ENCODE measurements around the gene DOK4. TPM values are rescaled to one million over a fixed set of nuclear protein-coding genes. Genes with fewer than 3 reads are reported as not detected.

Gene DOK4
- total and polyA plus RNA-seq, 2 of the 8 experiments (the other 6 are each of a cell fraction or from before 2014, with no cell fraction given) = 24.0 to 28.9 TPM

DNA sequence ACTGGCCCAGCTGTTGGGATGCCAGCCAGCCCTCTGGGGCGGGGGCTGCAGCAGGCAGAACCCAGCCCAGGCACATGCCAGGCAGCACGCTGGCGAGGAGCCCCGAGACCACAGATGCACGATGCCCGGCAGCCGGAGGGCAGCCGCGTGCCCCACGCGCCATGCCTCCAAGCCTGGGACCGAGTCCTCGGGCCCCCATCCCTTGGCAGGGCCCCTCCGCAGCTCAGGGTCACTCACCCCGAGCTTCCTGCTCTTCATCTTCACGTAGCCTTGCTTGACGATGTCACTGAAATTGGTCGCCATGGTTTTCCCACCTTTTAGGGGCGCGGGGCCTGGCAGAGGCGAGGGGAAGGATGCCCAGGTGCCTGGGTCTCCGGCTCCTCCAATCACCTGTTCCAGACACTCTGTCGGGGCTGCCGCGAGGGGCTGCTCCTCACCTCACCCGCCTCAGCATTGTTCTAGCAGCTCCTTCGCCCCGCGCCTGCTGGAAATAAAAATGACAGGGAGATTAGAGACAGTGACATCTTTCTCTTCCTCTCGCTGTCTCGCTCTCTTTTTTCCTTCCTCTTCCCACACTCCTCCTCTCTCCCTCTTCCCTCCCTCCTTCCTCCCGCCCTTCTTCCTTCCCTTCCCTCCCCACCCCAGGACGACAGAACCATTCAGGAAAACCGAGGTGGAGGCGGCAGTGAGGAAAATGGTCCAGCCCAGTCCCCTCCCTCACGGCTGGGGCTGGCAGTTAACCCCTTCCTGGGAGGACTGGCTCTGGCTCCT lies 6.9 kb downstream of the DOK4 start:
- Histone ChIP-seq H3K4me2 (ENCODE audit: insufficient read depth in 1 of 2, low read depth in 2 of 2, low read length in 2 of 2) (peak overlapping the region; percentile 59 to 69), H3K23me2 (ENCODE audit: low read depth, low read length) (peaks cover 8% of the 10 kb centered on the region; the same call in 1 of the 2 replicates), H3K18ac (ENCODE audit: extremely low read depth, low read length) (no peak overlapping the region; the same call in 1 of the 2 replicates), H2BK5ac (ENCODE audit: low read depth, low read length) (peak overlapping the region; percentile 21; the same call in 1 of the 2 replicates), H2AK5ac (ENCODE audit: low read depth, low read length) (no peak overlapping the region), H2BK15ac (ENCODE audit: low read length) (peak overlapping the region; percentile 92; the same call in 1 of the 2 replicates), H2BK12ac (ENCODE audit: low read depth, low read length) (peak overlapping the region; percentile 2; the same call in 1 of the 2 replicates), H2BK120ac (replicated peaks; ENCODE audit: low read depth, low read length) (no peak overlapping the region), H3K36me3 (ENCODE audit: control insufficient read depth in 2 of 4, insufficient read depth in 4 of 4, low read length in 3 of 4) (peaks cover 0 to 3% (median 2%) of the 10 kb centered on the region in 4 experiments; a peak in 2 of 8 replicates), H3K9ac (replicated peaks in 1 of 4; ENCODE audit: extremely low read depth in 1 of 4, low read depth in 3 of 4, low read length in 3 of 4) (no peak overlapping the region), H3K9me3 (ENCODE audit: insufficient read depth in 2 of 2, low read depth in 1 of 2, low read length in 1 of 2) (no peaks in the 10 kb centered on the region), H2BK20ac (ENCODE audit: low read length) (no peak overlapping the region), H4K8ac (ENCODE audit: extremely low read depth, insufficient read depth, low read length) (no peak overlapping the region; the same call in 1 of the 2 replicates), H3K4me3 (ENCODE audit: extremely low read depth in 1 of 4, insufficient read depth in 2 of 4, low read depth in 3 of 4, low read length in 4 of 4) (peak overlapping the region; percentile 40 to 57 (median 50)), H3K79me2 (ENCODE audit: control insufficient read depth in 1 of 2, insufficient read depth in 2 of 2, low read length in 2 of 2) (no peaks in the 10 kb centered on the region), H3K79me1 (ENCODE audit: low read depth, low read length) (0 out of 2 replicates have a peak, but pooled peaks cover 3% of the 10 kb centered on the region), H4K20me1 (replicated peaks in 1 of 2; ENCODE audit: control insufficient read depth in 1 of 2, insufficient read depth in 2 of 2, low read length in 2 of 2) (peaks cover 1 to 2% of the 10 kb centered on the region in 2 experiments), H4K91ac (replicated peaks; ENCODE audit: insufficient read length, low read length) (peak overlapping the region; percentile 25), H3K14ac (ENCODE audit: insufficient read length) (no peak overlapping the region), H4K5ac (ENCODE audit: insufficient read length, low read depth, low read length) (no peak overlapping the region), H3K27me3 (replicated peaks in 1 of 4; ENCODE audit: control insufficient read depth in 3 of 4, extremely low read depth in 1 of 4, insufficient read depth in 3 of 4, low read length in 3 of 4) (no peaks in the 10 kb centered on the region; a peak in 1 of 7 replicates), H3K27ac (ENCODE audit: low read depth, low read length) (no peak overlapping the region), H3K56ac (replicated peaks; ENCODE audit: insufficient read length, low read depth, low read length) (no peak overlapping the region), H3K23ac (ENCODE audit: insufficient read length) (no peak overlapping the region), H3K4ac (replicated peaks; ENCODE audit: insufficient read length, low read depth, low read length) (no peak overlapping the region), H2AFZ (ENCODE audit: low read length) (no peak overlapping the region), H3K4me1 (replicated peaks in 1 of 4; ENCODE audit: control insufficient read depth in 3 of 4, insufficient read depth in 4 of 4, low read length in 3 of 4) (peaks cover 5 to 47% (median 32%) of the 10 kb centered on the region in 4 experiments)
- FAIRE-seq (no peak), DNase-seq (ENCODE audit: low read depth in 1 of 2, low spot score in 2 of 2) (peak; percentile 50 to 70)
- 28% methylated on average over 23 of the region's 36 CpGs; no CpG with 5 or more reads in 1 of the 2 experiments for whole genome bisulfite sequencing, 2 experiments (ENCODE audit: extremely low coverage in 1 of 2, insufficient coverage in 1 of 2, insufficient read length in 1 of 2, insufficient replicate concordance in 2 of 2, low coverage in 1 of 2, low lambda C conversion rate in 2 of 2, missing lambda C conversion rate in 1 of 2)
- CTCF ChIA-PET (ENCODE audit: partially characterized antibody) = interaction anchor here (0.7 to 15.0 kb wide), 9 partner anchors 10 to 97 kb away, joined by 3 to 210 read pairs (median 5); partner anchors contain the start of gene POLR2C
- POLR2A ChIA-PET (ENCODE audit: partially characterized antibody) = interaction anchor here (0.9 to 10.3 kb wide), 7 partner anchors 9 to 49 kb away, joined by 4 to 67 read pairs (median 4); partner anchors contain the start of gene POLR2C
- TF ChIP-seq SP4 (IDR thresholded peaks at IDR 0.05; ENCODE audit: low read length) (no peak), CBX5 (IDR thresholded peaks at IDR 0.05; ENCODE audit: low read depth, low read length) (no peak), SP1 (IDR thresholded peaks at IDR 0.05; ENCODE audit: low read depth, low read length) (peak; percentile 63; the same call in 1 of the 2 replicates), CREB1 (IDR thresholded peaks at IDR 0.05) (no peak), RBBP5 (IDR thresholded peaks at IDR 0.05; ENCODE audit: borderline replicate concordance, low read depth, low read length) (no peak)
- TF ChIP-seq, protein P1, sequence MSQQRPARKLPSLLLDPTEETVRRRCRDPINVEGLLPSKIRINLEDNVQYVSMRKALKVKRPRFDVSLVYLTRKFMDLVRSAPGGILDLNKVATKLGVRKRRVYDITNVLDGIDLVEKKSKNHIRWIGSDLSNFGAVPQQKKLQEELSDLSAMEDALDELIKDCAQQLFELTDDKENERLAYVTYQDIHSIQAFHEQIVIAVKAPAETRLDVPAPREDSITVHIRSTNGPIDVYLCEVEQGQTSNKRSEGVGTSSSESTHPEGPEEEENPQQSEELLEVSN (IDR thresholded peaks at IDR 0.05) = peak; percentile 74
- TF ChIP-seq, protein P2, sequence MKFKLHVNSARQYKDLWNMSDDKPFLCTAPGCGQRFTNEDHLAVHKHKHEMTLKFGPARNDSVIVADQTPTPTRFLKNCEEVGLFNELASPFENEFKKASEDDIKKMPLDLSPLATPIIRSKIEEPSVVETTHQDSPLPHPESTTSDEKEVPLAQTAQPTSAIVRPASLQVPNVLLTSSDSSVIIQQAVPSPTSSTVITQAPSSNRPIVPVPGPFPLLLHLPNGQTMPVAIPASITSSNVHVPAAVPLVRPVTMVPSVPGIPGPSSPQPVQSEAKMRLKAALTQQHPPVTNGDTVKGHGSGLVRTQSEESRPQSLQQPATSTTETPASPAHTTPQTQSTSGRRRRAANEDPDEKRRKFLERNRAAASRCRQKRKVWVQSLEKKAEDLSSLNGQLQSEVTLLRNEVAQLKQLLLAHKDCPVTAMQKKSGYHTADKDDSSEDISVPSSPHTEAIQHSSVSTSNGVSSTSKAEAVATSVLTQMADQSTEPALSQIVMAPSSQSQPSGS (IDR thresholded peaks at IDR 0.05; ENCODE audit: low read length) = no peak

All from H1 (cell line).